NCI-H526 treated with DMSO at 0.1 percent for 48 hours (cell line): ENCODE measurements around the gene KLF4.
"Not testable (repeated sequence)": the region's sequence is repeated elsewhere in the genome, so short reads cannot be mapped to it uniquely, and the experiment has no call there.

ENCODE experiments used
- DNase-seq: peaks from one replicate; lab custom pipeline; 2025; lab: John Stamatoyannopoulos, UW

The KLF4 gene

DNA sequence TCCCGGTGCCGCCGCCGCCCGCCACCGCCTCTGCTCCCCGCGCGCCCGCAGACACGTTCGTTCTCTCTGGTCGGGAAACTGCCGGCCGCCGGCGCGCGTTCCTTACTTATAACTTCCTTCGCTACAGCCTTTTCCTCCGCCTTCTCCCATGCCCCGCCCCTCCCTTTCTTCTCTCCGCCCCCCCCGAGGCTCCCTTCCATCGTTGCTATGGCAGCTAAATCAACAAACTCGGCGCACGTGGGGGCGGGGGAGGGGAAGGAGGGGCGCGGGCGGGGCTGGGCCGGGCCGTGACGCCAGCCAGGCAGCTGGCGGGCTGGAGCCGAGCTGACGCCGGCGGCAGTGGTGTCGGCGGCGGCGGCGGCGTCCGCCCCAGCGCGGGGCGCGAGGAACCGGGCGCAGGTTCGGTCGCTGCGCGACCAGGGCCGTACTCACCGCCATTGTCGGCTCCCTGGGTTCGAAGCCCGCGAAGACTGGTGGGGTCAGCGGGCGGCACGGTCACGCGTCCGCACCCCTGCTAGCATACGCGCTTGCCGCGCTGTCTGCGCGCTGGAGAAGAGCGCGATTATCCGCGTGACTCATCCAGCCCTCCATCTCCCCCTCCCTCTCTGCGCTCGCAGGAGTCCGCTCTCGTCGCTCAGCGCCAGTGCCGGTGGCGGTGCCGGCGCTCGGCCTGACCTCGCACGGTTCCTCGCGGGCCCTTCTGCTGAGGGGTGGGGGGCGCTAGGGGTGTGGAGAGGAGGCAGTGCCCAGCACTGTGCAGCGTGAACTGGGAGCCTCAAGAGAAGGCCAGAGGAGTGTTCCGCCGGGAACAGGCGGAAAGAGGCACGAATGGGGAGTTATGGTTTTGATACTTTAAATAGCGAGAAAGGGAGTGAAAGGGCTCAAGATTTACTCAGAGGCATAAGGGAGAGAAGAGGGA is at the start of gene KLF4:
KLF4 (minus strand) TSS at position 83 of the 919 bp plus-strand sequence. CDS start 597 bp downstream, outside the sequence.
- peak; percentile 80 for DNase-seq

DNA sequence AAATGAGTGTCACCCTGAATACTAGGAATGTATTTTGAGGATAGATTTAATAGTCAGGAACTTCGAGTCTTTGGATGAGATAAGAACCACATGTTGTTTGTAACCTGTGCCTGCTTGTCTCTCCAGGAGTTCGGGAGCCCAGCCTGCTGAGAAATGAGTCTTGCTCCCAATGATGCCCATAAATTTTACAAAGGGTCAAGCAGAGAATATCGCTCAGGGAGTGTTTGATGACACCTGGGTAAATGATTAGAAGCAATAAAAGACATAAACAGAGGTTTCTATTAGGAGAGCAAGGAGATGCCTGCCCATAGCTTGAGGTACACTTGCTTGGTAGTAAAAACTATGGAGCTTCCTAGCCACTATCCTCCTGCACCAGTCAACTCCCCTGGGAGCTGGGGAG is 46.9 kb upstream of the KLF4 start:
- no peak for DNase-seq

DNA sequence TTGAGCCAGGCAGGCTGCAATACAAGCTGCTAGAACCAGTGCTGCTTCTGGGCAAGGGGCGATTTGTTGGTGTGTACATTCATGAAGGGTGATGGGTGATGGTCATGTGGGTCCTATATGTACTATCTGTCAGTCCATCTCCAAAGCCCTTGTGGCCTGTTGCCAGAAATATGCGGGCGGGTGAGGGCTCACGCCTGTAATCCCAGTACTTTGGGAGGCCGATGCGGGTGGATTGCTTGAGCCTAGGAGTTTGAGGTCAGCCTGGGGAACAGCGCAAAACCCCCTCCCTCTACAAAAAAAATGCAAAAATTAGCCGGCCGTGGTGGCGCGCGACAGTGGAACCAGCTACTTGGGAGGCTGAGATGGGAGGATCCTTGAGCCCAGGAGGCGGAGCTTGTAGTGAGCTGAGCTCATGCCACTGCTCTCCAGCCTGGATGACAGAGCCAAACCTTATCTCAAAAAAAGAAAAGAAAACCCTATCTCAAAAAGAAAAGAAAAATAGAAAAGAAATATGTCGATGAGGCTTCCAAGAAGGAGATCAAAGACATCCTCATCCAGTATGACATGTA is 45.0 kb upstream of the KLF4 start:
- DNase-seq = no peak

DNA sequence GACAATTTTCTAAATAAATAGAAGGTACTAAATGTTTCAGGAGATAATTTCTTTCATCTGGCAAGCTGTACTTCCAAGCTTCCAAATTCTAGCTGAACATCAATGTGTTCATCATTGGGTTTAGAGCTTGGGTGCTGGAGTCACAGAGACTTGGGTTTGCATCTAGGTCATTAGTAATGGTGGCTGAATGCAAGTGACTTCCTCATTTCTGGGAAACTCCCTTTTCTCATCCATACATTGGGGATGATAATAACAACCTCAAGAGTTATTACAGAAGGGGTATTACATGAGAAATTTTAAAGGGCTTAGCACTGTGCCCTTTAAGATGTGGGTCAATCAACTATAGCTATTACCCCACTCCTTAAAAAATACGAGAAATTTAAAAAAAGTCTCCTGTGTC is 41.1 kb upstream of the KLF4 start:
- no peak for DNase-seq

DNA sequence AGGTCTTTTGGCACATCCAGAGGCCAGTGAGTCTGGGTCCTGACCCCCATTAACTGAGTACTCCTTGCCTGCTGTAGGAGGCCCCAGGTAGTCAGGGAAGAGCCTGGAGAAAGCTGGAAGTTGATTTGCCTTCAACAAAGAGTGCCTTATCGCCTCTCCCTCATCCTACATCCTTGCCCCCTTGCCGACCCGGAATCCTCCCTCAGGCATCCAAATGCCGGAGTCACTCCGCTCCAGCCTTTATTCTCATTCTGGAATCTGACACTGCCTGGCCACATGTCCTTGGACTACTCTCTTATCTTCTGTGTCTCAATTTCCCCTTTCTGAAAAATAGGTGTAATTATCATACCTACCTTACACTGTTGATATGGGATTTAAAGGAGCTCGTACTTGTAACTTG is 39.1 kb upstream of the KLF4 start:
- no peak for DNase-seq

DNA sequence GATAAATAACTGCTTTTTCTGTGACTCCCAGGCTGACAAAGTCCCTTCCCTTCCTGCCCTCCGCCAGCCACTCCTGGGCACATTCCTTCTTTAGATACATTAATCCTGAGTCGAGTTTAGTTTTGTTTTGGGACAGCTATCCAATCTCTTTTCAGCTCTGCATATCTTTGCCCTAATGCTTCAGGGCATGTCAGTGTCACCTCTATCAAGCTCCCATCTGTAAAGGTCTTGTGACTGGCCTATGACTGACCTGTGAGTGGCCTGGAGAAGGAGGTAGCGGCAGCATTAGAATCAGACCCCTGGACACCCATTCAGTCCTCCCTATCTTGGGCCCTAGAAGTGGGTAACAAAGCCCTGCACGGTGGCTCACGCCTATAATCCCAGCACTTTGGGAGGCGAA is 34.0 kb upstream of the KLF4 start:
- no peak for DNase-seq

DNA sequence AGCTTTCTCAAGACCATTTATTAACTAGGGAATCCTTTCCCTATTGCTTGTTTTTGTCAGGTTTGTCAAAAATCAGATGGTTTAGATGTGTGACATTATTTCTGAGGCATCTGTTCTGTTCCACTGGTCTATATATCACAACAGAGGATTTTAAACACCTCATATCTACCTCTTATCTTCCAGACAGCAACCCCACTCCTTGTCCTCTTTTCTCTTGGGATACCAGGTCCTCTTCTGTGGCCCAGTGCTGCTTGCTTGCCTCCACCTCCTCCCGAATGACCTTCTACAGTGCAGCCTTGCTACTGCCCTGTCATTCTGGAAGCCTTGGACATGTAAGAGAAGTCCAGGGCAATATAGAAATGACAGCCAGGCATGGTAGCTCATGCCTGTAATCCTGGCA is 30.6 kb upstream of the KLF4 start:
- no peak for DNase-seq

DNA sequence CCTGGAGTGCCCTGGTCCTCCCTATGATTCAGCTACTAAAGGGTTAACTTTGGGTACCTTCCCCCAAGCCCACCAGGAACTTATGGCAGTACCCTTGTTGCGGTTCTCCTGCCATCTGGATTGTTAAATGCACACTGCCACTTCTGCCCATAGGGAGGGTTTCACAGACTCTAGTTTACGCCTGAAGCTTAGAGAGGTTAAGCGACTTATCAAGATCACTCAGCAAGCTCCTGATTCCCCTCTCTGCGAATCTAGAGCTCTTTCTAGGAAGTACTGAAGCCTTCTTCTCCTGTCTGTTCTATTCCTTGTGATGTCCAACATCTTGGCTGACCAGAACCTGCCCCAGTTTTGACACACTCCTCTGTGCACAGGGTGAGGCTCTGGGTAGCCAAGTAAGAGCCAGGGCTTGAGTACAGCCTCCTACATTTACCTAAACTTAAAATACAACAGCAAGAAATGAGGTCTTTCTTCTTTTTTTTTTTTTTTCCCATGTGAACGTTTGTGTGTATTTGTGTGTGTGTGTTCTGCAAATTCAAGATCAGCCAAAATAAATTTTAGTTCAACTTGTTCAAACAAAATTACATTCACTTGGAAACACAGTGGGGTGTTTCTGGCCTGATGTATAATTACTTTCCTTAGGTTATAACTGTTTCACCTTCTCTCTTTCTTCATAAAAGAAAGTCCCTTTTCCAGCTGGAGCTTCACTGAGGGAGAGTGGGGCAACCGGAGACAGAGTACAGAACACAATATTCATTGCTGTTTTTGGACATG is 28.7 kb upstream of the KLF4 start:
- DNase-seq = no peak

DNA sequence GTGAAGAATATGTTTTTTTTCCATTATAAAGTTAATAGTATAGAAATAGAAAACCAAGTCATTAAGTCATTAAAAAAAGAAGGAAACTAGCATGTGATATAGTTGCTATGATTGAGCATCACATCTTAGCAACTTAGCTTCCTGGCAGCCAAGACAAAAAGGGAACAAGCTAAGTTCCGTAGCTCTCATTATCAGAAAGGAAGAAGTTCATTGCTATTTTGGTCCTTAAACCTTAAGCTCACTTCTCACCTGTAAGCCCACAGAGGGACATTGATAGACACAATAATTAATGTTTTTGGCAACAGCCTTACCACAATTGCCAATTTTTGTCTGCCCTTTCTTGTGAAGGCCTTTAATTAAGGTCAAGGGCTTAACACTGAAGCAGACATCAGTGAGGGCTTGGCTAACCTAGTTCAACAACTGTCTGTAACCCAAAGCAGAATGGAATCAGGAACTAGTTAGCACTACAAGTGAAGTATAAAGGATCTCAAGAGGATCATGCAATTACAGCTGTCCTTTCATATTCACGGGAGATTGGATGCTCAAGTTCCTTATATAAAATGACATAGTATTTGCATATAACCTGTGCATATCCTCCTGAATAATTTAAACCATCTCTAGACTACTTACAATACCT is 24.0 kb upstream of the KLF4 start:
- DNase-seq = peak; percentile 9

DNA sequence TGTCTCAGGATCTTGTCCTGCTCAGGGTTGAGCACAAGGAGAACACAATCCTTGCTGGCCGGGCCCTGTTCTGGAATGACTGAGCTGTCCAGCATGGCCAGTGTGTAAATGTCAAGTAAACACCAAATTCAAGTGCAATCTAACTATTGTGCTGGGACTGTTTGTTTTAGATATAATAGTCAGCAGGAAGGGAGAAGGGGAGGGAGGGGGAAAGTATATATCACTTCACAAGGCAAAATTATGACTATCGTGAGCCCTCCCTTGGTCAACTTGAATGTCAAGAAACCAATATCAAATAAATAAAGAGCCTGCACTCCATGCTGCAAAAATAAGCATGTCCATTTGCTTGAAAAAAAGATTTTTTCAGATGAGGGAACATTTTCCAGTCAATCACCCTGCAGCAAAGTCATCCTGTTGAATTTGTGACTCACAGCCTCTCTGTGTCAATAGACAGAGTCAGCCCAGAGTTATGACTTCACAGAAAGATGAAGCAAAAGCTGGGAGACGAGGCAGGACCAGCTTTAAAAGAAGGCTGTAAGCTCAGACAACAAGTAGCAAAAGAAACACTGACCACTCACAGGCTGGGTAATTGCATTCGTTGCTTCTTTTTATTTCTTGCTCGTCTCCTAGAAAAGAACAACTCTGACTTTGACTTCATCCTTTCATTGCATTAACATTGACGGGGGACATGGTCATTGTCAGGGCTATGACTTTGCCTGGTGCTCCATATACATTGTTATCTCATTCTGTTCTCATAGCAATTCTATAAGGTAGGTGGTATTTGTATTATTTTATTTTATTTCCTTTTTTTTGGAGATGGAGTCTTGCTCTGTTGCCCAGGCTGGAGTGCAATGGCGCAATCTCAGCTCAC is 15.3 kb upstream of the KLF4 start:
- DNase-seq = no peak

DNA sequence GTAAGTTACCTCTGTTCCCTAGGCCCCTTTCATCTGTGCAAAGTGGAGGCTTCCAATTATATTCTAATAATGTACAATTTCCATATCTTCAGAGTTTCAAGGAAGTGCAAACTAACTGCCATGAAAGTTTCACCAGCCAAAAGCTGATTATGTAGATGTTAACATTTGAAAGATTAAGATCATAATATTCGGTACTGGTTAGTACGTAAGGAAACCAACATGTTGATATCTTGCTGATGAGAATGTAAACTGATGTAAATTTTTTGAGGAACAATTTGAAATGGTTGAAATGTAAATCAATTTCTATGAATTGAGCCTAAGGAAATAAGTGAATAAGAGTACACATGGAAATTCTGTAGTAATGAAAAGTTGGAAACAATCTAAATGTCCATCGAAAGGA is 12.9 kb upstream of the KLF4 start:
- no peak for DNase-seq

DNA sequence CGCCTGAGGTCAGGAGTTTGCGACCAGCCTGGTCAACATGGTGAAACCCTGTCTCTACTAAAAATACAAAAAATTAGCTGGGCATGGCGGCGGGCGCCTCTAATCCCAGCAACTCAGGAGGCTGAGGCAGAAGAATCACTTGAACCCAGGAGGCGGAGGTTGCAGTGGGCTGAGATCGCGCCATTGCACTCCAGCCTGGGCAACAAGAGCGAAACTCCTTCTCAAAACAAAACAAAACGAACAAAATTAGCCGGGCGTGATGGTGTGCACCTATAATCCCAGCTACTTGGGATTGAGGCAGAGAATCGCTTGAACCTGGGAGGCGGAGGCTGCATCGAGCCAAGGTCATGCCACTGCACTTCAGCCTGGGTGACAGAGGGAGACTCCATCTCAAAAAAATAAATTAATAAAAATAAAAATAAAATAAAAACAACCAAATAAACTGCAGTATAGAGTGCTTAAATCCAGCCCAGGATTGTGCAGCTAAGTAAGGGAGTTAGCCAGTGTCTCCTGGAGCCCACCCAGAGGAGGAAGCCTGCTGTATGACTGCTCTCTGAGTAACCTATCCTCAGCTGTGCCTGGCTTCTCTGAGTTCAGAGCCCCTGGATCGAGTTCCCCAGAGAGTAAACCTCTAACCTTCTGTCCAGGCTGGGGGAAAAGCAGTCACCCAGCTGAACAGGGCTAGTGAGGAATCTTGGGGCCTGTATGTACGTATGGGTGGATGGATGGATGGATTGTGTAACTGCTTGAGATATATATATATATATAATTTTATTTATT is 11.0 kb upstream of the KLF4 start:
- DNase-seq = not testable (repeated sequence)

DNA sequence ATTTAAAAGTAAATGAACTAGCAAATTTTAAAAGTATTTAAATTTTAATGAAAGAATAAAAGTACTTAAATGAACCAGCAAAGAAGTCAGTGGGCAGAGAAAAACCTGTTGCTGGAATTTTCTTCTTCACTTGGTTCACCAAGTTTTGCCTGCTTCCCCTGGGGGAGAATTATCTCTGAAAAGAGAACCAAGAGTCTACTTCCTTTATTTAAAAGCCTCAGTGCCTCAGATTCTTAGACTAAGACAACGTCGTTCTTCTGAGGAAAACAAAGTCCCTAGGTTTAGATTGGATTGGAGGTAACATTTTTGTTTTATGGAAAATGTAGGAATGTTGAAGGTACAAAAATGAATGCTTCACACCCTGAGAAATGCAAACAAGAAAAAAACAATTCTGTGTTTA is 7.4 kb upstream of the KLF4 start:
- DNase-seq = no peak

DNA sequence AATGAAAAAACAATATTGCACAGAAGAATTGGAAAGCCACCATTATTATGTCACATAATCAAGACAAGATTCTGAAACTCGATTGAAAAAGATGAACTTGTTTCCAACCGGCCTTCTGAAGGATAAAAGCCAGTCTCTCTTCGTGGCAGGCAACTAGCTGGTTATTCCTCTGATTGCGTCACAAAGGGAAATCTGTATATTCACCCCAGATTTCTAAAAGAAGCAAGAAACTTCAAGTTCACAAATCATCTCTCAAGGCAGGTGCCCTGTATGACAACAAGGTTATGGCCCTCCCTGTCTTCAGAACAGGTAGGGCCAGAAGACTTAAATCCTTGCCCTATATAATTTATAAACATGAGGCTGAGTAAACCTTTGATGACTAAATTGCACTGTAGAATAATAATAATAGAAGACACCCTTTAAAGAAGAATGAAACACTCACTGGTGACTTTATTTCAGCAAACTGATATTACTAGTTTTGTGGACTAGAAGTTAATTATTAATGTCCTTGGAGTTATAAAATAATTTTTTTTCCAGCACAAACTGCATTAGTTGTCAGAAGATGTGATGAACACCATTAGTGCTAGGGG is 2.9 kb upstream of the KLF4 start:
- DNase-seq = no peak

DNA sequence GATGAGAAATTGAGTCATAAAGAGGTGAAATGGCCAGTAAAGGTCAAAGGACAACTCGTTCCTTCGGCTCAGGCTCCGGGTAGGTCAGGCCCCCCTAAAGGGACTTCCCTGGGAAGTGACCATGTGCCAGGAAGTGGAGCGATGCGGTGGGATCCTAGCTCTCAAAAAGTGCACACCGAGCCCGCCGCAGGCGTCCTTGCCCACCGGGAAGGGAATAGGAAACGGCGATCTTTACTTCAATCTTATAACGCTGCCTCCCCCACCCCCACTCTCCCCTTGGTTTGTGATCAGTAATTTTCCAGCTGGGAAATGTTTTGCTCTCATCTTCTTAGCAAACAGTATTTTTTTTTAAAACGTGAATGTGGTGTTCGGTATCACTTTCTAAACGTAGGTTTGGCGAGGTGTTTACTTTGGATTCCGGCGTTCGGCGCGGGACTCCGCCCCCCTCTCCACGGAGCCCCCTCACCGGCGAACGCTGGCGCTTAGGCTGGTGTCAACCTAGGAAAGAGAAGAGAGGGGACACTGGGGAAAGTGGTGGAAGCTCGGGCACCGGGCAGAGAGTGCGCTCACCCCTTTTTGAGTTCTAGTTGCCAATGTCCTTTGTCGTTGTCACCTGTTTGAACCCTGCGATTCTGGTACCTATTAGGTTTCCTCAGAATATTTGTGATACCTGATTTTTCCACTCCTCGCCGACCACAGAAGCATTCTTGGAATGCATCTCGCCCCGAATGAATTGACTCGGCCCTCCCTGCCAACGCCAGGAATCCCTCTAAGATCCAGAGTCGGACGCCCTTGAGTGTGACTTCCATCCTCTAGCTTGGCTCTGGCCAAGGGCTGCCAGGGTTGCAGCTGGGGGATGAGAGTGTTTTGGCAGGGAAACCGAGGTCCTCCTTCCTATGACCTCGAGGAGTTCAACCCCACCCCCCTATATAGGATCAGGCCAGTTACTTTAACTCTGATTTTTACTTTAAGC is 1.8 kb upstream of the KLF4 start:
- no peak for DNase-seq

DNA sequence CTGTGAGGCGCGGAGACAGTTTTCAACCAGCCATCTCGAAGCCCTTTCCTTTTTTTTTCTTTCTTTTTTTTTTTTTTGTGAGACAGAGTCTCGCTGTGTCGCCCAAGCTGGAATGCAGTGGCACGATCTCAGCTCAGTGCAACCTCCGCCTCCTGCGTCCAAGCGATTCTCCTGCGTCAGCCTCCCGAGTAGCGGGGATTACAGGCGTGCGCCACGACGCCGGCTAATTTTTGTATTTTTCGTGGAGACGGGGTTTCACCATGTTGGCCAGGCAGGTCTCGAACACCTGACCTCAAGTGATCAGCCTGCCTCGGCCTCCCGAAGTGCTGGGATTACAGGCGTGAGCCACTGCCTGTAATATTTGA is 1.0 kb upstream of the KLF4 start:
- not testable (repeated sequence) for DNase-seq

DNA sequence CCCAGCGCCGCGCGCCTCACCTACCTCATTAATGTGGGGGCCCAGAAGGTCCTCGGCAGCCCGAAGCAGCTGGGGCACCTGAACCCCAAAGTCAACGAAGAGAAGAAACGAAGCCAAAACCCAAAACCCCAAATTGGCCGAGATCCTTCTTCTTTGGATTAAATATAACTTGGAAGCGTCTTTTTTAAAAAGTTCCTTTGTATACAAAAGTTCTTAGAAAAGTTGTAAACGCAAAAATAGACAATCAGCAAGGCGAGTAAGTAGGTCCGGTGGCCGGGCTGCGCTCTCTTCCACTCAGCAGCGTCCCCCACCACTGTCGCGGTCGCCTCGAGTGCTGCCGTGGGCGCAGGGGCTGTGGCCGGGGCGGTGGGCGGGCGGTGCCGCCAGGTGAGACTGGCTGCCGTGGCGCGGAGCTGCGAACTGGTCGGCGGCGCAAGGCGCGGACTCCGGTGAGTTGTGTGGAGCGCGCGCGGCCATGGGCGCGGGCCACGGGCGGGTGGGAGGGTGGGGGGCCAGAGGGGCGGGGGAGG is 360 bp downstream of the KLF4 start:
- no peak for DNase-seq

DNA sequence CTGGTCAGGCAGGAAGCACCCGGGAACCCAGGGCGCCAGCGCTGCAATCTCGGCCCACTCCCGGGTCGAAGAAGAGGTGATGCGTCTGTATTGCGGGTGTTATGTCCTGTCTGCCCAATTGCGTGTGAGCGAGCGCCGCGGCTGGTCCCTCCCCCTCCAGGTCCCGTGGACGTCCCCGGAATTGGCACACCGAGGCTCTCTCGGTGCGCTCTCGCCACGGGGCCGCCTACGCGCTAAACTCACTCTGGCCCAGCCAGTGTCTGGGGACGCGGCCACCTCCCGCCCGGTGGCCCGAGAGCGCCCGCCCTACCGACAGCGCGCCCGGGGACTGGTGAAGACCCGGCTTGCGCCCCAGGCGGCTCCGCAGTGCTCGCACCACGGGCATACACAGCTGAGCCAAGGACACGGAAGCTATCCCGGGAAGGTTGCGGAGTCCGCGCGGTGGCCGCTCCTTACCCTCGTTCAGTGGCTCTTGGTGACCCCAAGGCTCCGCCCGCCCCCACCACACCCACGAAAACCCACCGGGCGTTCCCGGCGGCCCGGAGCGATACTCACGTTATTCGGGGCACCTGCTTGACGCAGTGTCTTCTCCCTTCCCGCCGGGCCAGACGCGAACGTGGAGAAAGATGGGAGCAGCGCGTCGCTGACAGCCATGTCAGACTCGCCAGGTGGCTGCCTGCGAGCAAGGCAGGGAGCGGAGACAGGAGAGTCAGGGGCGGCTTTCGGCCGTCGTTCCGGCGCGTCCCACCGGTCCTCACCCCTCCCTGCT is 1.0 kb downstream of the KLF4 start:
- peak; percentile 33 for DNase-seq
